Activated B cell treated with CpG ODN at 0.5 μM for 24 hours (primary cell): ENCODE data around the gene BORCS8. TPM values are rescaled to one million over a fixed set of nuclear protein-coding genes. Genes with fewer than 3 reads are reported as not detected.

Source experiments
- ATAC-seq: fragments of 200-7000 bp; cut with Tn5 transposase; one replicate; pipeline ENCODE4 v1.10.0; 2021; ENCODE audit warnings: low read depth, mild to moderate bottlenecking, moderate library complexity
- CTCF ChIA-PET: fragments of 350-600 bp; sonication (Branson Sonifier 250); formaldehyde crosslinking; loops from one replicate; lab custom pipeline; 2021; ENCODE audit warnings: antibody characterized with exemption; lab: Charles Lee
- POLR2A ChIA-PET: fragments of 350-600 bp; sonication (Branson Sonifier 250); formaldehyde crosslinking; loops from one replicate; lab custom pipeline; 2021; ENCODE audit warnings: antibody characterized with exemption; lab: Charles Lee
- DNase-seq: peaks from one replicate; pipeline ENCODE4 v3.0.0; 2022
- H3K27ac Mint-ChIP-seq: one replicate; pipeline ENCODE4 v1.8.0; 2020; ENCODE audit warnings: mixed read lengths
- H3K27me3 Mint-ChIP-seq: one replicate; pipeline ENCODE4 v1.8.0; 2021; ENCODE audit warnings: mixed read lengths
- H3K36me3 Mint-ChIP-seq: one replicate; pipeline ENCODE4 v1.8.0; 2021; ENCODE audit warnings: low read depth, mixed read lengths
- H3K4me1 Mint-ChIP-seq: one replicate; pipeline ENCODE4 v1.8.0; 2021; ENCODE audit warnings: mixed read lengths
- H3K4me3 Mint-ChIP-seq: one replicate; pipeline ENCODE4 v1.8.0; 2020; ENCODE audit warnings: mild to moderate bottlenecking, mixed read lengths
- H3K9me3 Mint-ChIP-seq: one replicate; pipeline ENCODE4 v1.8.0; 2020; ENCODE audit warnings: mixed read lengths
- intact Hi-C: fragments of 100-400 bp; cut with micrococcal nuclease; formaldehyde crosslinking; loops from one replicate; pipeline ENCODE4 v1.15.1; 2024
- total RNA-seq: library from RNA; stranded (reverse); gene quantifications from 2 replicates; pipeline ENCODE4 v1.2.3, GENCODE V29; 2022
- TF ChIP-seq, protein P1 (sequence below): fragments of 200-600 bp; IDR thresholded peaks from one replicate; pipeline ENCODE4 v1.8.0; 2022; ENCODE audit warnings: antibody characterized with exemption, mild to moderate bottlenecking

Gene BORCS8
- total RNA-seq, 1 donor from 2014 or later = 51.8 TPM

DNA sequence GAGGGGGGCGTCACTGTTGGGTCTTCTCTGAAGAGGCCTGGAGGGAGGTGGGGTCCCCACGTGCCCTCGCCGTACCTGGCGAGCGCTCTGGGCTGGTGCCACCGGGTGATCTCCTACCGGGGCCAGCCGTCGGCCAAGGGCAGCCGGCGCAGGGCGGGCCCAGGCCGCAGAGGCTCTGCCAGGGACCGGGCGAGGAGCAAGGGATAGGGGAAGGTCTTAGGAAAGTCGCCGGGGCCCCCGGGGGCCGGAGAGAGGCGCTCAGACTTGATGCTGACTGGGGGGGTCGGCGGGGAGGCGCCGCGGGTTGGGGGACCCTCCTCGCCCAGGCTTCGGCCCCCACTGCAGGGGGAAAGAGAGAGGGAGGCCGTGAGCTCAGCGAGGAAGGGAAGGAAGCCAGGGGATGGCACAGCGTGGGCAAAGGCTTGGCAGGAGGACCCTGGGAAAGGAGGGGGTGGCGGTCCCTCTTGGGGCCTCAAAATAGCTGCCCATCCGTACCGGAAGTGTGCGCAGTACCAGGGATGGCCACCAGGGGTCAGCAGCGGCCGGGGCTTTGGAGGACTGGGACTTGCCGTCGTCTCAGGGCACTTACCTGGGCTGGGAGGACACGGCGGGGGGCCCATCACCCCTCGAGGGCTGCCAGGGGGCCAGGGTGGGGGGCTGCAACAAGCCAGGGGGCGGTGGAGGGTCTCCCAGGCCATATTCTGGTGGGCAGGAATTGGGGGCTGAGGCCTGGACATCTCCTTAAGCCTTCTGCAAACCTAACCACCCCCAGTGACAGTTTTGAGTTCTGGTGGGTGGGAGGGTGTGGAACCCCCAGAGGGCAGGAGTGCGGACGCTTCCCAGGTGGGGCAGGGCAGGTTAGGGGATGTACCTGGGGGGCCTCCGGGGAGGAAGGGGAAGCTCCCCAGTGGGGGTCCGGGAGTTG lies 46.0 kb downstream of the BORCS8 start:
- peak; percentile 92 for DNase-seq
- Mint-ChIP-seq H3K36me3 (peaks cover 18% of the 10 kb centered on the region), H3K4me3 (no peak overlapping the region), H3K9me3 (no peaks in the 10 kb centered on the region), H3K27me3 (no peaks in the 10 kb centered on the region), H3K27ac (no peak overlapping the region), H3K4me1 (peaks cover 5% of the 10 kb centered on the region)
- ChIA-PET CTCF (interaction anchor here (0.8 to 4.9 kb wide), 11 partner anchors 9 to 220 kb away, joined by 3 to 104 read pairs (median 5); partner anchors contain the start of gene MEF2B), POLR2A (interaction anchor here (0.6 to 1.4 kb wide), 6 partner anchors 24 to 219 kb away, joined by 3 to 15 read pairs (median 4); partner anchors contain the start of genes MEF2B and NR2C2AP)
- peak; percentile 93 for ATAC-seq
- TF ChIP-seq, protein P1, sequence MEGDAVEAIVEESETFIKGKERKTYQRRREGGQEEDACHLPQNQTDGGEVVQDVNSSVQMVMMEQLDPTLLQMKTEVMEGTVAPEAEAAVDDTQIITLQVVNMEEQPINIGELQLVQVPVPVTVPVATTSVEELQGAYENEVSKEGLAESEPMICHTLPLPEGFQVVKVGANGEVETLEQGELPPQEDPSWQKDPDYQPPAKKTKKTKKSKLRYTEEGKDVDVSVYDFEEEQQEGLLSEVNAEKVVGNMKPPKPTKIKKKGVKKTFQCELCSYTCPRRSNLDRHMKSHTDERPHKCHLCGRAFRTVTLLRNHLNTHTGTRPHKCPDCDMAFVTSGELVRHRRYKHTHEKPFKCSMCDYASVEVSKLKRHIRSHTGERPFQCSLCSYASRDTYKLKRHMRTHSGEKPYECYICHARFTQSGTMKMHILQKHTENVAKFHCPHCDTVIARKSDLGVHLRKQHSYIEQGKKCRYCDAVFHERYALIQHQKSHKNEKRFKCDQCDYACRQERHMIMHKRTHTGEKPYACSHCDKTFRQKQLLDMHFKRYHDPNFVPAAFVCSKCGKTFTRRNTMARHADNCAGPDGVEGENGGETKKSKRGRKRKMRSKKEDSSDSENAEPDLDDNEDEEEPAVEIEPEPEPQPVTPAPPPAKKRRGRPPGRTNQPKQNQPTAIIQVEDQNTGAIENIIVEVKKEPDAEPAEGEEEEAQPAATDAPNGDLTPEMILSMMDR = no peak
- intact Hi-C loops = loop anchor here (1.0 to 2.0 kb wide), 6 partner anchors 14 to 345 kb away; partner anchors contain the start of gene MEF2B

DNA sequence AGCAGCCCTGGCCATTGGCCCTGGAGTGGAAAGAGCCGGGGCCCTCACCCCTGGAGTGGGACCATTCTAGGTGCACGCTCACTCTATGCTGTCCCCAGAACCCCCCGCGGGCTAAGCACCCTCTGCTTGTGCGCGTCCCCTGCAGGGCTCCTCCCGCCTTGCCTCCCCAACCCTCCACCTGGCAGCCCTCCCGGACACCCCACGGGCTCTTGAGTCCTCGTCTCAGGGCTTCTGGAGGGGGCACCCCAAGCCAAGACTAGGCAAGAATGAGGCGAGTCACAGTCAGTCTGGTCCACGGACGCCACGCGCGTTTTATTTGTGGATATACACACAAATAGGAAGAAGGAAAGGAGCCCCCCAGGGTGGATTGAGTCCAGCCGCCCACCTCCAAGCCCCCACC lies 46.7 kb downstream of the BORCS8 start:
- Mint-ChIP-seq H3K4me3 (no peak overlapping the region), H3K27me3 (no peaks in the 10 kb centered on the region), H3K27ac (peak overlapping the region; percentile 24), H3K9me3 (no peaks in the 10 kb centered on the region), H3K36me3 (peaks cover 18% of the 10 kb centered on the region), H3K4me1 (peaks cover 1% of the 10 kb centered on the region)
- DNase-seq (no peak), ATAC-seq (no peak)
- TF ChIP-seq, protein P1 = no peak
- ChIA-PET POLR2A (interaction anchor here (0.9 to 1.4 kb wide), 4 partner anchors 25 to 219 kb away, joined by 3 to 15 read pairs (median 5); partner anchors contain the start of genes MEF2B and NR2C2AP), CTCF (interaction anchor here (0.8 to 4.9 kb wide), 10 partner anchors 9 to 221 kb away, joined by 3 to 104 read pairs (median 5); partner anchors contain the start of gene MEF2B)
- intact Hi-C loops = no loop called here

DNA sequence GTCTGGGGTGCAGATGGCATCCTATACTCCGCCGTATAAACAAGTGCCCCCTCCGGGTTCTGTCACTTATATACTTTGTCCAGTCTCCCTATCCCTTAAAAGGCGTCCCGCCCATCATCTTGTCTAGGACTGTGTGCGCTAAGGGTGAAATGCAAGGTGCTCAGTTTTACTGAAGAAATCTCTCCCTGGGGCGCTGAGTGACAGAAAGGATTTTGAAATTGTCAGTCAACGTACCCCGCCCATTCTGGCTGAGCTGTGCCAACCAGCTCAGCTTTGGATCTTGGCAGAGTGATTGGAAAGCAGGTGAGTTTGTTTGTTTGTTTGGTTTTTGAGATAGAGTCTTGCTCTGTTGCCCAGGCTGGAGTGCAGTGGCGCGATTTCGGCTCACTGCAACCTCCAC lies 49.6 kb downstream of the BORCS8 start:
- Mint-ChIP-seq H3K4me3 (no peak overlapping the region), H3K9me3 (no peaks in the 10 kb centered on the region), H3K36me3 (peaks cover 5% of the 10 kb centered on the region), H3K27ac (no peak overlapping the region), H3K4me1 (peaks cover 19% of the 10 kb centered on the region), H3K27me3 (no peaks in the 10 kb centered on the region)
- DNase-seq = no peak
- ChIA-PET CTCF (interaction anchor here (0.7 to 6.3 kb wide), 3 partner anchors 32 to 90 kb away, joined by 3 to 43 read pairs (median 7); no protein-coding TSS in a partner anchor), POLR2A (interaction anchor here (0.5 to 2.2 kb wide), 2 partner anchors 27 to 197 kb away, joined by 4 to 9 read pairs; partner anchors contain the start of gene MEF2B)
- intact Hi-C loops = no loop called here
- TF ChIP-seq, protein P1 = no peak
- ATAC-seq = no peak

DNA sequence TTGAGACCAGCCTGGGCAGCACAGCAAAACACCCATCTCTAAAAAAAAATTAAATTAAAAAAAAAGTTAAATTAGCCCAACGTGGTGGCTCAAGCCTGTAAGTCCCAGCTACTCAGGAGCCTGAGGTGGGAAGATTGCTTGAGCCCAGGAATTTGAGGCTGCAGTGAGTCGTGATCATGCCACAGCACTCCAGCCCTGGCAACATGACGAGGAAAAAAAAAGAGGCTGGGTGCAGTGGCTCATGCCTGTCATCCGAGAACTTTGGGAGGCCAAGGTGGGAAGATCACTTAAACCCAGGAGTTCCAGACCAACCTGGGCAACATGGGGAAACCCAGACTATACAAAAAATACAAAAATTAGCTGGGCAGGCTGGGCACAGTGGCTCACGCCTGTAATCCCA lies 51.5 kb downstream of the BORCS8 start:
- peaks cover 2% of the 10 kb centered on the region for H3K36me3 Mint-ChIP-seq
- H3K9me3 Mint-ChIP-seq = no peaks in the 10 kb centered on the region
- TF ChIP-seq, protein P1 = no peak
- ATAC-seq = no peak
- ChIA-PET POLR2A (no interaction called here), CTCF (interaction anchor here (0.6 to 6.3 kb wide), 7 partner anchors 14 to 722 kb away, joined by 3 to 43 read pairs (median 5); no protein-coding TSS in a partner anchor)
- intact Hi-C loops = no loop called here
- DNase-seq = no peak
- no peaks in the 10 kb centered on the region for H3K27me3 Mint-ChIP-seq
- H3K4me1 Mint-ChIP-seq = peaks cover 25% of the 10 kb centered on the region
- H3K4me3 Mint-ChIP-seq = no peak overlapping the region
- no peak overlapping the region for H3K27ac Mint-ChIP-seq

DNA sequence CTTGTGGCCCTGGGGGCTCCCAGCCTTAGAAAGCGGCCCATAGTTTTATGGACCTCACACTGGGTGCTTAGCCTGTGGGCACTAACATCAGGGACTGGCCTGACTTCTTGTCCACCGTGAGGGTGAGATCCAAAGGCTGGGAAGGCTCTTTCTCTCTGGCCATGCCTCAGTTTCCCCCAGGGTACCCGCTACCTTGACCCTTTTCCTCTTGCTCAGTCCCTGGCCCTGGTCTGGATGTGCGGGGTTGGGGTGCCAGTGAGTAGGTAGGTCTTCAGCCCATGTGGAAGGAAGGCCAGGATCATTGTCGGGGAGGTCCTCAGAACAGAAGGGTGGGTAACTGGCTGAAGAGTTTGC lies 52.1 kb downstream of the BORCS8 start:
- Mint-ChIP-seq H3K36me3 (peaks cover 2% of the 10 kb centered on the region), H3K27ac (peak overlapping the region; percentile 35), H3K27me3 (no peaks in the 10 kb centered on the region), H3K4me3 (no peak overlapping the region), H3K4me1 (peaks cover 28% of the 10 kb centered on the region), H3K9me3 (no peaks in the 10 kb centered on the region)
- intact Hi-C loops = loop anchor here (1.0 to 10.0 kb wide), 4 partner anchors 52 to 675 kb away; partner anchors contain the start of genes BORCS8, COPE, DDX49 and RFXANK
- POLR2A ChIA-PET = no interaction called here
- ATAC-seq (no peak), DNase-seq (no peak)
- TF ChIP-seq, protein P1 = no peak
- CTCF ChIA-PET = interaction anchor here (0.7 to 6.3 kb wide), 3 partner anchors 13 to 35 kb away, joined by 3 to 43 read pairs (median 3); no protein-coding TSS in a partner anchor
